ENCODE results near the gene TBKBP1.

TBKBP1 gene

GRCh38 chr17:47760409-47761140 lies 66.6 kb downstream of the TBKBP1 start:
- in situ Hi-C loops (cut with MboI; ENCODE audit: low sequenced_read_pairs) = no loop called here

Data from HL-60/S4 treated with retinoic acid at 250 ng/mL for 4 days and 3 days (cell line).